ENCODE data around the gene F2.
"Not testable (repeated sequence)": the region's sequence is repeated elsewhere in the genome, so short reads cannot be mapped to it uniquely, and the experiment has no call there.

GRCh38 chr11:46717825-46718154, 1.2 kb upstream of the F2 start:
- not testable (repeated sequence) for TF ChIP-seq CTCF (IDR thresholded peaks at IDR 0.05; ENCODE audit: low read depth, low read length, poor library complexity, severe bottlenecking); EZH2phosphoT487 (IDR thresholded peaks at IDR 0.05; ENCODE audit: borderline replicate concordance, low read length)
